T-helper 22 cell (primary cell): Measurements from ENCODE around the gene RBM24.

Experiments used
- DNase-seq: peaks from one replicate; pipeline ENCODE4 v3.0.0-alpha.2; 2020; ENCODE audit warnings: low read depth

The RBM24 gene

DNA sequence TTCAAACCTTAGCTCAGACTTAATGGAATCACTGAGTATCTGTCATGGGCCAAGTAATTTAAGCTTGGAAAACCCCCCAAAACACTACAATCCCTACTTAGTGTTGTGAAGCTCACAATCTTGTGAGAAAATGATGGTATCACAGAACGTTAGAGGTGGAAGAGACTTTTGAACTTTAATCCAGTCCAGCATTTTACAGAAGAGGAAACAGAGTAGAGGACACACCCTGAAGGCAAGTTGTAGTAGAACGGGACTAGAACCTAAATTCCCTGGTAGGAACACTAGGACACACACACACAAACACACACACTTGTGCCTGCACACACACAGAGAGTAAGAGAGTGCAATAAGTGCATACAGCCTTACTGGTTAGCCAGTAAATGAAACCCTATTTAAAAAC, 62.1 kb downstream of the RBM24 start:
- DNase-seq: no peak
